ENCODE data around the gene MARCHF2. TPM values are rescaled to one million over a fixed set of nuclear protein-coding genes. Genes with fewer than 3 reads are reported as not detected.

Gene MARCHF2
- 146 TPM for total RNA-seq

- TF ChIP-seq POLR2A (IDR thresholded peaks at IDR 0.05) (peak in 1 of 2 donors; percentile 55), POLR2AphosphoS5 (IDR thresholded peaks at IDR 0.05; ENCODE audit: insufficient read depth in 1 of 2, low read depth in 1 of 2) (peak in 1 of 2 donors; percentile 21), CTCF (IDR thresholded peaks at IDR 0.05) (peak; percentile 16 to 83 (median 39))
- H3K4me3 ChIP-seq: peak within 1 kb of the TSS; percentile 69 to 87
- H3K27me3 ChIP-seq: no peaks in the 10 kb centered on the region
- intact Hi-C loops (cut with DNase I): loop anchor here (5.0 kb wide), 1 partner anchor 99 kb away; the partner anchor contains the start of gene ZNF414
- H3K9me3 ChIP-seq: no peaks in the 10 kb centered on the region
- no peak within 1 kb of the TSS for H3K27ac ChIP-seq
- peaks cover 23% of the 10 kb centered on the region for H3K4me1 ChIP-seq
- H3K36me3 ChIP-seq: no peaks in the 10 kb centered on the region
- peak in 1 of 2 donors; percentile 97 for DNase-seq (ENCODE audit: extremely low spot score in 2 of 2)
These were observed at the start of gene MARCHF2 for GRCh38 chr19:8412783-8413628. TSS of gene MARCHF2 (plus strand) at chr19:8413305. CDS start at chr19:8421841, 8,536 bp downstream.

DNA sequence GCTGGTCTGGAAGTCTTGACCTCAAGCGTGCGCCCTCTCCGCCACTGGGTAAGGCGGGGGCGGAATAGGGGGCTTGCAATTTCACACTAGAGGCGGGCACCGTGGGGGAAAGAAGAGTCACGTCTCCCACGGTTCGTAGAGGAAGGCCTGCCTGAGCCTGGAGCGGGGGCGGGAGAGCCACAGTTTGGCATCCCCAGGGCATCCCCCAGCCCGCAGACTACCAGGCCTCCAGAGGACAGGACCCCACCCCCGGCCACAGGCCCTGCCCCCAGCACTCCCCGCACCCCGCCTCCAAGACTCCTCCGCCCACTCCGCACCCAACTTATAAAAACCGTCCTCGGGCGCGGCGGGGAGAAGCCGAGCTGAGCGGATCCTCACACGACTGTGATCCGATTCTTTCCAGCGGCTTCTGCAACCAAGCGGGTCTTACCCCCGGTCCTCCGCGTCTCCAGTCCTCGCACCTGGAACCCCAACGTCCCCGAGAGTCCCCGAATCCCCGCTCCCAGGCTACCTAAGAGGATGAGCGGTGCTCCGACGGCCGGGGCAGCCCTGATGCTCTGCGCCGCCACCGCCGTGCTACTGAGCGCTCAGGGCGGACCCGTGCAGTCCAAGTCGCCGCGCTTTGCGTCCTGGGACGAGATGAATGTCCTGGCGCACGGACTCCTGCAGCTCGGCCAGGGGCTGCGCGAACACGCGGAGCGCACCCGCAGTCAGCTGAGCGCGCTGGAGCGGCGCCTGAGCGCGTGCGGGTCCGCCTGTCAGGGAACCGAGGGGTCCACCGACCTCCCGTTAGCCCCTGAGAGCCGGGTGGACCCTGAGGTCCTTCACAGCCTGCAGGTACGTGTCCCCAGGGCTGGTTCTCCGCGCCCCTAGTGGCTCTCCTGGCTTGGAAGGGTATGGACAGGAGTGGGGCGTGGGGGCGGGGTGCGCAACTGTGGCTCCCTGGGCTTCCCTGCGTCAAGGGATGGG is 49.0 kb upstream of the MARCHF2 start, which contains the start of gene ANGPTL4:
Gene ANGPTL4 (plus strand): TSS at position 353 of the 969 bp plus-strand sequence. CDS start 167 bp downstream, at position 520.
- Histone ChIP-seq H3K27me3 (no peaks in the 10 kb centered on the region), H3K4me1 (peaks cover 73% of the 10 kb centered on the region)

GRCh38 chr19:8366121-8366581 is 47.0 kb upstream of the MARCHF2 start:
- no peak for DNase-seq (ENCODE audit: extremely low spot score in 2 of 2)
- H3K27me3 ChIP-seq: no peaks in the 10 kb centered on the region
- TF ChIP-seq POLR2AphosphoS5 (IDR thresholded peaks at IDR 0.05; ENCODE audit: insufficient read depth in 1 of 2, low read depth in 1 of 2) (no peak), POLR2A (IDR thresholded peaks at IDR 0.05) (no peak), CTCF (IDR thresholded peaks at IDR 0.05) (no peak)
- intact Hi-C loops (cut with DNase I): no loop called here
- peak overlapping the region in 1 of 2 donors; percentile 59 for H3K4me3 ChIP-seq
- H3K4me1 ChIP-seq: peaks cover 72% of the 10 kb centered on the region
- no peaks in the 10 kb centered on the region for H3K36me3 ChIP-seq
- H3K27ac ChIP-seq: no peak overlapping the region
- no peaks in the 10 kb centered on the region for H3K9me3 ChIP-seq

More for the DNA sequence above, 49.0 kb upstream of the MARCHF2 start, which contains the start of gene ANGPTL4:
- intact Hi-C loops (cut with DNase I): no loop called here
- Histone ChIP-seq H3K36me3 (no peaks in the 10 kb centered on the region), H3K4me3 (peak within 1 kb of the TSS; percentile 59 to 77), H3K9me3 (no peaks in the 10 kb centered on the region), H3K27ac (peak within 1 kb of the TSS; percentile 78)
- no peak for DNase-seq (ENCODE audit: extremely low spot score in 2 of 2)
- TF ChIP-seq POLR2AphosphoS5 (IDR thresholded peaks at IDR 0.05; ENCODE audit: insufficient read depth in 1 of 2, low read depth in 1 of 2) (peak in 1 of 2 donors; percentile 89), CTCF (IDR thresholded peaks at IDR 0.05) (peak in 1 of 3 experiments; percentile 15), POLR2A (IDR thresholded peaks at IDR 0.05) (peak in 1 of 2 donors; percentile 60)

DNA sequence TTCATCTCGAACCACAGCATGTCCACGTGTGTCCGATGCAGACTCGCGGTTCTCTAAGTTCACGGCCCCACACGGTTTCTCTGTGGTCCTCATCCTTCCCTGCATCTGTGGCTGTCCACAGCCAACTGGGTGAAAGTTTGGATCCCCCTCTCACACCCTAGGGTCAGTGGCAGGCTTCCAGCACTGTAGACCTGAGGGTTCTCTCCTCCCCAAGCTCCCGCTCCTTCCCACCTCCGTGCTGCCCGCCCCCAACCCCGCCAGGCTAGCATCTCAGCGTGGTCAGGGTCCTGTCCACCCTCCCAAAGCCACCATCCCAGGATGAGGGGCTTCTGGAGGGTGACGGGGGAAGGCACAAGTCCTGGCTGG is 46.2 kb upstream of the MARCHF2 start:
- no peaks in the 10 kb centered on the region for H3K27me3 ChIP-seq
- H3K36me3 ChIP-seq: no peaks in the 10 kb centered on the region
- no peak for DNase-seq (ENCODE audit: extremely low spot score in 2 of 2)
- intact Hi-C loops (cut with DNase I): no loop called here
- peak overlapping the region in 1 of 2 donors; percentile 39 for H3K4me3 ChIP-seq
- peaks cover 64% of the 10 kb centered on the region for H3K4me1 ChIP-seq
- TF ChIP-seq POLR2A (IDR thresholded peaks at IDR 0.05) (no peak), POLR2AphosphoS5 (IDR thresholded peaks at IDR 0.05; ENCODE audit: insufficient read depth in 1 of 2, low read depth in 1 of 2) (no peak), CTCF (IDR thresholded peaks at IDR 0.05) (no peak)
- H3K9me3 ChIP-seq: no peaks in the 10 kb centered on the region
- H3K27ac ChIP-seq: peak overlapping the region; percentile 58

All from vagina (tissue), 2 donors.